Chondrocyte (in vitro differentiated cells): ENCODE measurements around the gene LRRC61. TPM values are rescaled to one million over a fixed set of nuclear protein-coding genes. Genes with fewer than 3 reads are reported as not detected.
"Not testable (repeated sequence)": the region's sequence is repeated elsewhere in the genome, so short reads cannot be mapped to it uniquely, and the experiment has no call there.

Experiments used
- DNase-seq: peaks from one replicate; pipeline ENCODE4 v3.0.0; 2021; ENCODE audit warnings: mixed read lengths, low spot score
- H3K27ac Mint-ChIP-seq: one replicate; pipeline ENCODE4 v1.8.0; 2021; ENCODE audit warnings: mild to moderate bottlenecking, moderate library complexity, mixed read lengths; ENCODE audit not compliant: unreplicated experiment
- H3K27me3 Mint-ChIP-seq: 2 replicates; pipeline ENCODE4 v1.8.0; 2021; ENCODE audit warnings: low read depth, mixed read lengths
- H3K36me3 Mint-ChIP-seq: 2 replicates; pipeline ENCODE4 v1.8.0; 2021; ENCODE audit warnings: low read depth, mixed read lengths
- H3K4me1 Mint-ChIP-seq: 2 replicates; pipeline ENCODE4 v1.8.0; 2021; ENCODE audit warnings: low read depth, mild to moderate bottlenecking, mixed read lengths
- H3K4me3 Mint-ChIP-seq: one replicate; pipeline ENCODE4 v1.8.0; 2021; ENCODE audit warnings: mild to moderate bottlenecking, moderate library complexity, mixed read lengths; ENCODE audit not compliant: unreplicated experiment
- H3K9me3 Mint-ChIP-seq: 2 replicates; pipeline ENCODE4 v1.8.0; 2021; ENCODE audit warnings: low read depth, mixed read lengths
- CTCF ChIP-seq: fragments of 200-600 bp; sonication (generic); IDR thresholded peaks from 2 replicates; pipeline ENCODE4 v1.5.0; 2021; ENCODE audit warnings: antibody characterized with exemption, mild to moderate bottlenecking, moderate library complexity
- total RNA-seq: library from RNA; stranded (reverse); gene quantifications from 3 replicates; pipeline ENCODE4 v1.2.1, GENCODE V29; 2021

The LRRC61 gene
- total RNA-seq, 1 donor from 2014 or later, result 1.7 TPM

- DNase-seq, result not testable (repeated sequence)
These were observed 37.1 kb upstream of the LRRC61 start for GRCh38 chr7:150285849-150286754.

DNA sequence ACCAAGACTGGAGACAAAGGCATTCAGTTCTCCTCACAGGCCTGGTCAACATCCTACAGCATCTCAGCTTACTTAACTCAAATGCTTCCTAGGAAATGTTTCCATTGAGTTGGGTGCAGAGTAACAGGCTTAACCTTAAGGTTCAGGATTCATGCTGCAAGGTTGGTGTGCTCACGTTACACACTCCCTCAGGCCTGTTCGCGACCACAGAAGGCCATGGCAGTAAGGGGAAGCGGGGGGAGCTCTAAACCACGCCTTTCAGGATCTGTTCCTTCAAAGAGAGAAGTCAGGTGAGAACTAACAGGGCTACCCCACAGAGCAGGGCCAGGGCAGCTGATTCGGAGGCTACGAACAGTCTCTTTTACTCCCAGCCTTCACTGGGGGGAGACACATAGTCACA is 35.3 kb upstream of the LRRC61 start:
- not testable (repeated sequence) for H3K27me3 Mint-ChIP-seq

More at GRCh38 chr7:150285849-150286754, 37.1 kb upstream of the LRRC61 start:
- H3K36me3 Mint-ChIP-seq, H3K4me1 Mint-ChIP-seq, H3K4me3 Mint-ChIP-seq, H3K27ac Mint-ChIP-seq, H3K9me3 Mint-ChIP-seq, H3K27me3 Mint-ChIP-seq: not testable (repeated sequence)
- peak; percentile 81 for TF ChIP-seq CTCF

DNA sequence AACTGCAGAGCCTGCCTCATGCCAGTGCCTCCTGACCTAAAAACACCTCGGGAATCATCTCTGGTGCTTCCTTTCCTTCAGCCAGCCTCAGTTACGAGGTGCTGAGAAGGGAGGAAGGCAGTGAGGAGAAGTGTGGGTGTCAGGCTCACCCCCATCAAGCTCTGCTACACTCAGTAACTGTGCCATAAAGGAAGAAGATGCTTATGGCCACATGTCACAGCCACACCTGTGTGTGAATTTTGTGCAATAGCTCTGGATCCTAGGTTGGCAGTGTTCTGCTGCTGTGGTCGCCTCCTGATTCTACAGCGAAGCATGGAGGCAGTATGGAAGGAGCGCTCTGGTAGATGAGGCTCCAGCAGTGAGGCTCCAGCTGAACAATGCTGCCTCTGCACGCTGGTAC is 34.3 kb upstream of the LRRC61 start:
- not testable (repeated sequence) for H3K4me3 Mint-ChIP-seq, H3K27ac Mint-ChIP-seq, H3K4me1 Mint-ChIP-seq, DNase-seq, H3K27me3 Mint-ChIP-seq, H3K36me3 Mint-ChIP-seq, H3K9me3 Mint-ChIP-seq

More for the DNA sequence above, 35.3 kb upstream of the LRRC61 start:
- not testable (repeated sequence) for H3K4me3 Mint-ChIP-seq, H3K9me3 Mint-ChIP-seq, H3K27ac Mint-ChIP-seq, H3K4me1 Mint-ChIP-seq, DNase-seq, H3K36me3 Mint-ChIP-seq

DNA sequence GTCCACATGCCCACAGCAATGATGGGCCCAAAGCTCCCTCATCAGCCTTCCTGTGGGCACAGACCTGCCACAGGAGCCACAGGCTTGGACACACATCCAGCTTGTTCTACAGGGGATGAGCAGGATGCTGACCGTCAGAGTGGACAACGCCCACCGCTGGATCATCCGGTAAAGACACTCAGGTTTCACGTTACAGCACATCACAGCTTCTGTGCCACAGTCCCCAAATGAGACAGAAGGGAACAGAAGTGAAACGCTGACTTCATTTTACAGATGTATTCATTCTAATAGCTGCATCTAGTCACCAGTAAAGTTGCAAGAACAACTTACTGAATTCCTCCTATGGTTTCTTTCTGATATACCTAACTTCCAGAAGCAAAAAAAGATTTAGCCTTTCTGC is 32.8 kb upstream of the LRRC61 start:
- not testable (repeated sequence) for H3K4me3 Mint-ChIP-seq, DNase-seq, H3K4me1 Mint-ChIP-seq, H3K27ac Mint-ChIP-seq, H3K9me3 Mint-ChIP-seq, H3K36me3 Mint-ChIP-seq, H3K27me3 Mint-ChIP-seq

DNA sequence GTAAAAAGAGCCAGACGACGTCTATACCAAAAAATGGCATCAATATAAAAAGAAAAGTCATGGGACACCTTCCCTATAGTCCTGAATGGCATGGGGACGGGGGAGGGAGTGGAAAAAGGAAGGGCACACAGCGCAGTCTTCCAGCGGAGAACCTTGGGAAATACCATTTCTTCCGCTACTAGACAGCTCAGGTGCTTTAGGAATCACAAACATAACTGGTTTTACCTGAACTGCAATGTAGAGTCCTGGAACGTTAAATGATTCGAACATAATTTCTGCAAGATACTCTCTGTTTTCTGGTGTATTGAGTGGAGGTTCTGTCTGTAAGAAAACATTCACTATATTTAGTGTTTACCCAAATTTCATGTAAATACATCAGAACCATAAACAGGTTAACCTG is 28.1 kb upstream of the LRRC61 start:
- H3K4me1 Mint-ChIP-seq, H3K27me3 Mint-ChIP-seq, H3K4me3 Mint-ChIP-seq, H3K36me3 Mint-ChIP-seq, H3K27ac Mint-ChIP-seq, H3K9me3 Mint-ChIP-seq, DNase-seq: not testable (repeated sequence)

DNA sequence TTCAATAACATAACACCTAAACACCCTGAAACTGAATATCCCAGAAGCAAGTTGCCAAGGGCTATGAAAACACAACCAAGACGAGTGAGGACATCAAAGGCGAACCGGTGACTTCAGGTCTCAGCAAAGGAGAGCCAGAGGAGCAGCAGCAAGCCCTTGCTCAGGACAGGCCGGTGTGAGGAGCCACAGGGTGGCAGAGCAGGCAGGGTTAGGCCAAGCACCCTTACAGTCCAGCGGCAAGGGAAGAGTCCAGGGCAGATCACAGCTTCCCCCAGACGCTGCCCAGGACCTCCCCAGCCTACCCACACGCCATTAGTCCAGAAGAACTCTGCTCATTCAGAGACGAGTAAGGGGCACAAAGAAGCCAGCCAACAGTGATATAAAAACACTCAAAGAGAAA is 27.5 kb upstream of the LRRC61 start:
- not testable (repeated sequence) for DNase-seq, H3K27ac Mint-ChIP-seq, H3K4me3 Mint-ChIP-seq

GRCh38 chr7:150296802-150297201 is 26.4 kb upstream of the LRRC61 start:
- H3K4me3 Mint-ChIP-seq, H3K4me1 Mint-ChIP-seq, H3K36me3 Mint-ChIP-seq, H3K9me3 Mint-ChIP-seq, H3K27me3 Mint-ChIP-seq, H3K27ac Mint-ChIP-seq, DNase-seq: not testable (repeated sequence)

More for the DNA sequence above, 27.5 kb upstream of the LRRC61 start:
- not testable (repeated sequence) for H3K4me1 Mint-ChIP-seq, H3K27me3 Mint-ChIP-seq, H3K36me3 Mint-ChIP-seq, H3K9me3 Mint-ChIP-seq

GRCh38 chr7:150297978-150298377 is 25.2 kb upstream of the LRRC61 start:
- not testable (repeated sequence) for H3K27ac Mint-ChIP-seq, H3K9me3 Mint-ChIP-seq, H3K27me3 Mint-ChIP-seq, DNase-seq, H3K36me3 Mint-ChIP-seq, H3K4me3 Mint-ChIP-seq, H3K4me1 Mint-ChIP-seq

DNA sequence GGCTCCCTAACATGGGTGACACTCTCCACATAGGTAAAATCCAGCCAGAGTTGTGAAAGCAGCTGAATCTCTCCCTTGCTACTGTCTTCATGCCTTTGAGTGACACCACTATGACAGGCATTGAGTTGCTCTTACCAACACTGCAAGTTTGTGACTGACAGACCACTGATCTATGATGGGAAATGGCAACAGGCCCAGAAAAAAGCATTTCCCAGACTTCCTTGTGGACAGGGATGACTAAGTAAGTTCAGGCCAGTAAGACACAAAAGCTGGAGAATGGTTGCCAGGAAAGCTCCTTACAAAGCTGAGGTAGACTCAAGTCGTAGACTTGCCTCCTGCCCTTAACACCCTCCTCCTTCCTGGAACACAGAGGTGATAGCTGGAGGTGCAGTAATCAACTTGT is 20.2 kb upstream of the LRRC61 start:
- H3K27ac Mint-ChIP-seq, H3K4me3 Mint-ChIP-seq, H3K9me3 Mint-ChIP-seq, H3K4me1 Mint-ChIP-seq, H3K36me3 Mint-ChIP-seq, DNase-seq: not testable (repeated sequence)
- peaks cover 11% of the 10 kb centered on the region for H3K27me3 Mint-ChIP-seq

- not testable (repeated sequence) for DNase-seq, H3K4me1 Mint-ChIP-seq, H3K36me3 Mint-ChIP-seq, H3K4me3 Mint-ChIP-seq, H3K27ac Mint-ChIP-seq, H3K9me3 Mint-ChIP-seq
- H3K27me3 Mint-ChIP-seq, result peaks cover 17% of the 10 kb centered on the region
These were observed 18.5 kb upstream of the LRRC61 start for GRCh38 chr7:150304499-150305258.

- H3K4me3 Mint-ChIP-seq, H3K36me3 Mint-ChIP-seq, H3K9me3 Mint-ChIP-seq, H3K27ac Mint-ChIP-seq, DNase-seq, H3K4me1 Mint-ChIP-seq: not testable (repeated sequence)
- H3K27me3 Mint-ChIP-seq, result peaks cover 14% of the 10 kb centered on the region
These were observed 17.8 kb upstream of the LRRC61 start for GRCh38 chr7:150305259-150305902.
